ENCODE results near the gene SCIMP. TPM values are rescaled to one million over a fixed set of nuclear protein-coding genes. Genes with fewer than 3 reads are reported as not detected.
"Not testable (repeated sequence)": the region's sequence is repeated elsewhere in the genome, so short reads cannot be mapped to it uniquely, and the experiment has no call there.

The SCIMP gene
- total and polyA plus RNA-seq, 3 donors from 2014 or later = 0.39 to 2.5 (median 0.50) TPM

DNA sequence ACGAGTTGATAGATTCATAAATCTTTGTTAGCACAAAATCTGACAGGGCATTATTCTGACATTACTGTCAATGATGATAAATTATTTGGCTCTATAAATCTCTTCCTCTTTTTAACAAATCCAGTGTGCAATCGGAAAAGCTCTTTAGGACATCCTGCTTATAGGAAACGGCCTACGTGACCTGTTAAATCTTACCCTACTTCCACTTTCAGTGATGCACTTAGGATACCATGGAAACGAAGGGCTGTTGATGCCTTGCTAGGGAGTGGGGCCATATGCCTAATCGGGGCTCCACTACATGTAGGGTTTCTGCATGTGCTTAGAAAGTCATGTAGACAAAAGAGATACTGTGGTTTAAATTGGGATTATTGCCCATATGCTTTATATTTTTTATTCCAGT lies 70.2 kb downstream of the SCIMP start:
- H3K4me1 ChIP-seq = no peaks in the 10 kb centered on the region
- intact Hi-C loops (cut with DNase I; ENCODE audit: low total_unique reads) = no loop called here
- WGBS, 2 donors = 83 to 87% methylated on average over 6 of the region's 6 CpGs

DNA sequence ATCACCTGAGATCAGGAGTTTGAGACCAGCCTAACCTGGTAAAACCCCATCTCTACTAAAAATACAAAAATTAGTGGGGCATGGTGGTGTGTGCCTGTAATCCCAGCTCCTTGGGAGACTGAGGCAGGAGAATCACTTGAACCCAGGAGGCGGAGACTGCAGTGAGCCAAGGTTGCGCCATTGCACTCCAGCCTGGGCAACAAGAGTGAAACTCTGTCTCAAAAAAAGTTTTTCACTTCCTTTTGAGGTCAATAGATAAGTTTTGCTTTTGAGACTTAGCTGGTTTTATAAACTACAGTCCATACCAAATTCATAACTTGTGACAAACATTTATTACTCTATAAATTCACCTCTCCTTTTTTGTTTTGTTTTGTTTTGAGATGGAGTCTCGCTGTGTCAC lies 72.9 kb downstream of the SCIMP start:
- H3K36me3 ChIP-seq (ENCODE audit: low read depth, missing control alignments); intact Hi-C loops (cut with DNase I; ENCODE audit: low total_unique reads); H3K27me3 ChIP-seq; H3K4me3 ChIP-seq; H3K4me1 ChIP-seq; H3K9me3 ChIP-seq; H3K27ac ChIP-seq; DNase-seq: not testable (repeated sequence)
- WGBS, 2 donors = 90 to 94% methylated on average over 3 of the region's 3 CpGs

More for the DNA sequence above, 70.2 kb downstream of the SCIMP start:
- no peaks in the 10 kb centered on the region for H3K9me3 ChIP-seq
- H3K4me3 ChIP-seq = no peak overlapping the region
- H3K27ac ChIP-seq = no peak overlapping the region
- H3K36me3 ChIP-seq (ENCODE audit: low read depth, missing control alignments) = no peaks in the 10 kb centered on the region
- DNase-seq = no peak
- TF ChIP-seq, protein P1, sequence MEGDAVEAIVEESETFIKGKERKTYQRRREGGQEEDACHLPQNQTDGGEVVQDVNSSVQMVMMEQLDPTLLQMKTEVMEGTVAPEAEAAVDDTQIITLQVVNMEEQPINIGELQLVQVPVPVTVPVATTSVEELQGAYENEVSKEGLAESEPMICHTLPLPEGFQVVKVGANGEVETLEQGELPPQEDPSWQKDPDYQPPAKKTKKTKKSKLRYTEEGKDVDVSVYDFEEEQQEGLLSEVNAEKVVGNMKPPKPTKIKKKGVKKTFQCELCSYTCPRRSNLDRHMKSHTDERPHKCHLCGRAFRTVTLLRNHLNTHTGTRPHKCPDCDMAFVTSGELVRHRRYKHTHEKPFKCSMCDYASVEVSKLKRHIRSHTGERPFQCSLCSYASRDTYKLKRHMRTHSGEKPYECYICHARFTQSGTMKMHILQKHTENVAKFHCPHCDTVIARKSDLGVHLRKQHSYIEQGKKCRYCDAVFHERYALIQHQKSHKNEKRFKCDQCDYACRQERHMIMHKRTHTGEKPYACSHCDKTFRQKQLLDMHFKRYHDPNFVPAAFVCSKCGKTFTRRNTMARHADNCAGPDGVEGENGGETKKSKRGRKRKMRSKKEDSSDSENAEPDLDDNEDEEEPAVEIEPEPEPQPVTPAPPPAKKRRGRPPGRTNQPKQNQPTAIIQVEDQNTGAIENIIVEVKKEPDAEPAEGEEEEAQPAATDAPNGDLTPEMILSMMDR (IDR thresholded peaks at IDR 0.05) = no peak
- no peak for TF ChIP-seq POLR2A (IDR thresholded peaks at IDR 0.05)
- no peaks in the 10 kb centered on the region for H3K27me3 ChIP-seq

DNA sequence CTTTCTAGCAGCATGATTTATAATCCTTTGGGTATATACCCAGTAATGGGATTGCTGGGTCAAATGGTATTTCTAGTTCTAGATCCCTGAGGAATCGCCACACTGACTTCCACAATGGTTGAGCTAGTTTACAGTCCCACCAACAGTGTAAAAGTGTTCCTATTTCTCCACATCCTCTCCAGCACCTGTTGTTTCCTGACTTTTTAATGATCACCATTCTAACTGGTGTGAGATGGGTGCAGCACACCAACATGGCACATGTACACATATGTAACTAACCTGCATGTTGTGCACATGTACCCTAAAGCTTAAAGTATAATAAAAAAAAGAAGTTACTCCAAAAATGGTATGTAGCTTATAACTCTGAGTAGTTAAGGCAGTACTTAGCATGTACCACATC lies 74.0 kb downstream of the SCIMP start:
- not testable (repeated sequence) for DNase-seq, H3K27me3 ChIP-seq

More for the DNA sequence above, 74.0 kb downstream of the SCIMP start:
- H3K36me3 ChIP-seq (ENCODE audit: low read depth, missing control alignments); intact Hi-C loops (cut with DNase I; ENCODE audit: low total_unique reads); H3K27ac ChIP-seq; H3K4me3 ChIP-seq; H3K9me3 ChIP-seq; H3K4me1 ChIP-seq: not testable (repeated sequence)
- WGBS, 2 donors = 94 to 100% methylated on average over 1 of the region's 1 CpG

Other genes starting within 250 kb of the SCIMP start
- gene CAMTA2, start 247.2 kb downstream of the SCIMP start, total RNA-seq = 10 to 100 TPM; 22.4 to 51.3 TPM
- gene CAMTA2, start 247.2 kb downstream of the SCIMP start, polyA plus RNA-seq (ENCODE audit: insufficient read depth, low read depth, low replicate concordance) = 59.3 TPM
- gene INCA1, start 237.3 kb downstream of the SCIMP start, total RNA-seq = 10 to 100 TPM; 32.6 to 53.0 TPM
- 64.4 TPM for gene INCA1, start 237.3 kb downstream of the SCIMP start, polyA plus RNA-seq (ENCODE audit: insufficient read depth, low read depth, low replicate concordance)
- gene KIF1C, start 236.9 kb downstream of the SCIMP start, total RNA-seq = 10 to 100 TPM; 51.1 to 54.1 TPM
- gene KIF1C, start 236.9 kb downstream of the SCIMP start, polyA plus RNA-seq (ENCODE audit: insufficient read depth, low read depth, low replicate concordance) = 79.9 TPM
- 1 to 10 TPM in 1 of 2 donors, under 1 TPM in 1; 0.99 to 1.7 TPM for gene SLC52A1, start 199.4 kb downstream of the SCIMP start, total RNA-seq
- 0.50 TPM for gene SLC52A1, start 199.4 kb downstream of the SCIMP start, polyA plus RNA-seq (ENCODE audit: insufficient read depth, low read depth, low replicate concordance)
- gene ZFP3, start 156.4 kb downstream of the SCIMP start, total RNA-seq = 1 to 10 TPM; 6.4 to 7.2 TPM
- 4.6 TPM for gene ZFP3, start 156.4 kb downstream of the SCIMP start, polyA plus RNA-seq (ENCODE audit: insufficient read depth, low read depth, low replicate concordance)
- gene ZNF232, start 123.0 kb downstream of the SCIMP start, total RNA-seq = 10 to 100 TPM in 1 of 2 donors, 1 to 10 TPM in 1; 8.6 to 21.7 TPM
- 14.4 TPM for gene ZNF232, start 123.0 kb downstream of the SCIMP start, polyA plus RNA-seq (ENCODE audit: insufficient read depth, low read depth, low replicate concordance)
- gene USP6, start 118.8 kb downstream of the SCIMP start, total RNA-seq = 10 to 100 TPM; 25.1 to 50.4 TPM
- 19.3 TPM for gene USP6, start 118.8 kb downstream of the SCIMP start, polyA plus RNA-seq (ENCODE audit: insufficient read depth, low read depth, low replicate concordance)
- gene ZNF594, start 43.0 kb downstream of the SCIMP start, total RNA-seq = 10 to 100 TPM; 31.3 to 41.3 TPM
- gene ZNF594, start 43.0 kb downstream of the SCIMP start, polyA plus RNA-seq (ENCODE audit: insufficient read depth, low read depth, low replicate concordance) = 5.8 TPM
- 10 to 100 TPM; 33.1 to 47.4 TPM for gene RABEP1, start 47.4 kb upstream of the SCIMP start, total RNA-seq
- 23.2 TPM for gene RABEP1, start 47.4 kb upstream of the SCIMP start, polyA plus RNA-seq (ENCODE audit: insufficient read depth, low read depth, low replicate concordance)
- 100 to 1,000 TPM; 196 to 234 TPM for gene NUP88, start 184.8 kb upstream of the SCIMP start, total RNA-seq
- gene NUP88, start 184.8 kb upstream of the SCIMP start, polyA plus RNA-seq (ENCODE audit: insufficient read depth, low read depth, low replicate concordance) = 211 TPM
- 10 to 100 TPM; 52.1 to 60.0 TPM for gene RPAIN, start 185.3 kb upstream of the SCIMP start, total RNA-seq
- 35.8 TPM for gene RPAIN, start 185.3 kb upstream of the SCIMP start, polyA plus RNA-seq (ENCODE audit: insufficient read depth, low read depth, low replicate concordance)
- gene C1QBP, start 204.3 kb upstream of the SCIMP start, total RNA-seq = 100 to 1,000 TPM; 120 to 151 TPM
- 133 TPM for gene C1QBP, start 204.3 kb upstream of the SCIMP start, polyA plus RNA-seq (ENCODE audit: insufficient read depth, low read depth, low replicate concordance)
- gene DHX33, start 234.1 kb upstream of the SCIMP start, total RNA-seq = 10 to 100 TPM; 17.6 to 18.0 TPM
- gene DHX33, start 234.1 kb upstream of the SCIMP start, polyA plus RNA-seq (ENCODE audit: insufficient read depth, low read depth, low replicate concordance) = 12.7 TPM

Data from testis (tissue), 3 donors.